ENCODE results near the gene MAS1L.

The MAS1L gene

GRCh38 chr6:29516108-29516507 is 28.4 kb upstream of the MAS1L start (continued):
- TF ChIP-seq WT1 (tag by site-specific recombination; IDR thresholded peaks at IDR 0.05) (peak; percentile 50; the same call in 1 of the 2 replicates), ZEB2 (tag by site-specific recombination; IDR thresholded peaks at IDR 0.05) (peak; percentile 74), ZNF184 (tag by site-specific recombination; IDR thresholded peaks at IDR 0.05) (peak; percentile 87), ZFP37 (tag by site-specific recombination; IDR thresholded peaks at IDR 0.05) (no peak), ZNF138 (tag by site-specific recombination; IDR thresholded peaks at IDR 0.05; ENCODE audit: borderline replicate concordance) (no peak), ZNF629 (tag by site-specific recombination; IDR thresholded peaks at IDR 0.05) (peak; percentile 61; the same call in 1 of the 2 replicates), SCRT1 (tag by site-specific recombination; IDR thresholded peaks at IDR 0.05; ENCODE audit: borderline replicate concordance) (peak; percentile 69; the same call in 1 of the 2 replicates), SP7 (tag by site-specific recombination; IDR thresholded peaks at IDR 0.05) (peak; percentile 89), YY2 (tag by site-specific recombination; IDR thresholded peaks at IDR 0.05) (no peak), ZNF324 (tag by site-specific recombination; IDR thresholded peaks at IDR 0.05) (0 out of 2 replicates have a peak, but pooled peaks have one; percentile 54), ZNF274 (IDR thresholded peaks at IDR 0.05; ENCODE audit: low read length) (no peak), ZNF274 (tag by site-specific recombination; IDR thresholded peaks at IDR 0.05; ENCODE audit: borderline replicate concordance) (no peak), ZNF174 (tag by site-specific recombination; IDR thresholded peaks at IDR 0.05) (no peak), ZNF670 (tag by site-specific recombination; IDR thresholded peaks at IDR 0.05; ENCODE audit: low read depth) (no peak), ZNF518A (tag by site-specific recombination; conservative IDR thresholded peaks at IDR 0.05; ENCODE audit: low read depth) (0 out of 2 replicates have a peak, but pooled peaks have one; percentile 31), ZNF2 (tag by site-specific recombination; IDR thresholded peaks at IDR 0.05) (0 out of 2 replicates have a peak, but pooled peaks have one; percentile 21), GLIS1 (tag by site-specific recombination; IDR thresholded peaks at IDR 0.05) (0 out of 2 replicates have a peak, but pooled peaks have one; percentile 18), ZNF391 (tag by site-specific recombination; IDR thresholded peaks at IDR 0.05; ENCODE audit: borderline replicate concordance, low read depth) (0 out of 2 replicates have a peak, but pooled peaks have one; percentile 41), ZNF26 (tag by site-specific recombination; IDR thresholded peaks at IDR 0.05) (no peak), ZNF24 (tag by site-specific recombination; IDR thresholded peaks at IDR 0.05) (peak; percentile 68; the same call in 1 of the 2 replicates), ZNF580 (tag by site-specific recombination; IDR thresholded peaks at IDR 0.05) (peak; percentile 42; the same call in 1 of the 2 replicates), ZNF433 (tag by site-specific recombination; IDR thresholded peaks at IDR 0.05; ENCODE audit: low read depth) (no peak), ZSCAN23 (tag by site-specific recombination; IDR thresholded peaks at IDR 0.05) (no peak), ZNF521 (tag by site-specific recombination; IDR thresholded peaks at IDR 0.05) (no peak)
- TF ChIP-seq, protein P1, sequence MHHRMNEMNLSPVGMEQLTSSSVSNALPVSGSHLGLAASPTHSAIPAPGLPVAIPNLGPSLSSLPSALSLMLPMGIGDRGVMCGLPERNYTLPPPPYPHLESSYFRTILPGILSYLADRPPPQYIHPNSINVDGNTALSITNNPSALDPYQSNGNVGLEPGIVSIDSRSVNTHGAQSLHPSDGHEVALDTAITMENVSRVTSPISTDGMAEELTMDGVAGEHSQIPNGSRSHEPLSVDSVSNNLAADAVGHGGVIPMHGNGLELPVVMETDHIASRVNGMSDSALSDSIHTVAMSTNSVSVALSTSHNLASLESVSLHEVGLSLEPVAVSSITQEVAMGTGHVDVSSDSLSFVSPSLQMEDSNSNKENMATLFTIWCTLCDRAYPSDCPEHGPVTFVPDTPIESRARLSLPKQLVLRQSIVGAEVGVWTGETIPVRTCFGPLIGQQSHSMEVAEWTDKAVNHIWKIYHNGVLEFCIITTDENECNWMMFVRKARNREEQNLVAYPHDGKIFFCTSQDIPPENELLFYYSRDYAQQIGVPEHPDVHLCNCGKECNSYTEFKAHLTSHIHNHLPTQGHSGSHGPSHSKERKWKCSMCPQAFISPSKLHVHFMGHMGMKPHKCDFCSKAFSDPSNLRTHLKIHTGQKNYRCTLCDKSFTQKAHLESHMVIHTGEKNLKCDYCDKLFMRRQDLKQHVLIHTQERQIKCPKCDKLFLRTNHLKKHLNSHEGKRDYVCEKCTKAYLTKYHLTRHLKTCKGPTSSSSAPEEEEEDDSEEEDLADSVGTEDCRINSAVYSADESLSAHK (tag by site-specific recombination; IDR thresholded peaks at IDR 0.05): 0 out of 2 replicates have a peak, but pooled peaks have one; percentile 60
- TF ChIP-seq, protein P2, sequence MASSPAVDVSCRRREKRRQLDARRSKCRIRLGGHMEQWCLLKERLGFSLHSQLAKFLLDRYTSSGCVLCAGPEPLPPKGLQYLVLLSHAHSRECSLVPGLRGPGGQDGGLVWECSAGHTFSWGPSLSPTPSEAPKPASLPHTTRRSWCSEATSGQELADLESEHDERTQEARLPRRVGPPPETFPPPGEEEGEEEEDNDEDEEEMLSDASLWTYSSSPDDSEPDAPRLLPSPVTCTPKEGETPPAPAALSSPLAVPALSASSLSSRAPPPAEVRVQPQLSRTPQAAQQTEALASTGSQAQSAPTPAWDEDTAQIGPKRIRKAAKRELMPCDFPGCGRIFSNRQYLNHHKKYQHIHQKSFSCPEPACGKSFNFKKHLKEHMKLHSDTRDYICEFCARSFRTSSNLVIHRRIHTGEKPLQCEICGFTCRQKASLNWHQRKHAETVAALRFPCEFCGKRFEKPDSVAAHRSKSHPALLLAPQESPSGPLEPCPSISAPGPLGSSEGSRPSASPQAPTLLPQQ (tag by site-specific recombination; IDR thresholded peaks at IDR 0.05): peak; percentile 61
- TF ChIP-seq, protein P3, sequence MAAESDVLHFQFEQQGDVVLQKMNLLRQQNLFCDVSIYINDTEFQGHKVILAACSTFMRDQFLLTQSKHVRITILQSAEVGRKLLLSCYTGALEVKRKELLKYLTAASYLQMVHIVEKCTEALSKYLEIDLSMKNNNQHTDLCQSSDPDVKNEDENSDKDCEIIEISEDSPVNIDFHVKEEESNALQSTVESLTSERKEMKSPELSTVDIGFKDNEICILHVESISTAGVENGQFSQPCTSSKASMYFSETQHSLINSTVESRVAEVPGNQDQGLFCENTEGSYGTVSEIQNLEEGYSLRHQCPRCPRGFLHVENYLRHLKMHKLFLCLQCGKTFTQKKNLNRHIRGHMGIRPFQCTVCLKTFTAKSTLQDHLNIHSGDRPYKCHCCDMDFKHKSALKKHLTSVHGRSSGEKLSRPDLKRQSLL (tag by site-specific recombination; IDR thresholded peaks at IDR 0.05): no peak
